ENCODE data around the gene GHITM.

DNA sequence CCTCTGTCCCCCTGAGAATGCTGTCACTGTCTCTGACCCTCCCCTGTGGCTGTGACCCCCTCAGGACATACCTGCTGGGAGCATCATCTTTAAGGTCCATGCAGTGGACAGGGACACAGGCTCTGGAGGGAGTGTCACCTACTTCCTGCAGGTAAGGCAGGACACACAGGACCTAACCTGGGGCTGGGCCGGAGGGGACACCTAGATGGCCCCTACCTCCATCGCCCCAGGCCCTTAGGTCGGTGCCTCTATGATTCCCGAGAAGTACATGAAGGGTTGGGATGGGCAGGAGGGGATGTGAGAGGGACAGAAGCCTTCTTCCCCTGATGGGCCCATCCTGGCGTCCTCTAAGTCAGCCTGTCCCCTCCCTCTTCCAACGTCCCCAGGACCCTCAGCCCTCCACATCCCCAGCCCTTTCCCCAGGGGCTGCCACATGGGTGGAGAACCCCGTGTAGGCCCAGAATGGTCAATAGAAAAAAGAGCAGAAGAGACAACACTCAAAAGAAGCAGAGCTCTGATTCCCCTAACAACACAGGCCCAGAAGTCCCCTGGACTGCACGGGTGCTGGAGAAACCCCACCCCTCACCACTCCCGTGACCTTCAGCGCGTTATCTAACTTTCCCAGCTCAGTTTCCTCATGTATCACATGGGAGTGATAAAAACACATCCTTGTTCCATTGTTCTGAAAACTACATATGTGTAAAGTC lies 61.4 kb downstream of the GHITM start:
- TF ChIP-seq, protein P1, sequence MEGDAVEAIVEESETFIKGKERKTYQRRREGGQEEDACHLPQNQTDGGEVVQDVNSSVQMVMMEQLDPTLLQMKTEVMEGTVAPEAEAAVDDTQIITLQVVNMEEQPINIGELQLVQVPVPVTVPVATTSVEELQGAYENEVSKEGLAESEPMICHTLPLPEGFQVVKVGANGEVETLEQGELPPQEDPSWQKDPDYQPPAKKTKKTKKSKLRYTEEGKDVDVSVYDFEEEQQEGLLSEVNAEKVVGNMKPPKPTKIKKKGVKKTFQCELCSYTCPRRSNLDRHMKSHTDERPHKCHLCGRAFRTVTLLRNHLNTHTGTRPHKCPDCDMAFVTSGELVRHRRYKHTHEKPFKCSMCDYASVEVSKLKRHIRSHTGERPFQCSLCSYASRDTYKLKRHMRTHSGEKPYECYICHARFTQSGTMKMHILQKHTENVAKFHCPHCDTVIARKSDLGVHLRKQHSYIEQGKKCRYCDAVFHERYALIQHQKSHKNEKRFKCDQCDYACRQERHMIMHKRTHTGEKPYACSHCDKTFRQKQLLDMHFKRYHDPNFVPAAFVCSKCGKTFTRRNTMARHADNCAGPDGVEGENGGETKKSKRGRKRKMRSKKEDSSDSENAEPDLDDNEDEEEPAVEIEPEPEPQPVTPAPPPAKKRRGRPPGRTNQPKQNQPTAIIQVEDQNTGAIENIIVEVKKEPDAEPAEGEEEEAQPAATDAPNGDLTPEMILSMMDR (IDR thresholded peaks at IDR 0.05): no peak
- no peak for TF ChIP-seq ZFX (IDR thresholded peaks at IDR 0.05; ENCODE audit: borderline replicate concordance)

Data from 22Rv1 (cell line).